AG08395 (cell line): Measurements from ENCODE around the gene PLLP.
A peak's percentile ranks its signal among the peaks of the same experiment; 100 is the strongest.

Experiments
- DNase-seq: peaks from one replicate; pipeline ENCODE4 v3.0.0; 2012; ENCODE audit warnings: mixed read lengths, low spot score

PLLP gene

DNA sequence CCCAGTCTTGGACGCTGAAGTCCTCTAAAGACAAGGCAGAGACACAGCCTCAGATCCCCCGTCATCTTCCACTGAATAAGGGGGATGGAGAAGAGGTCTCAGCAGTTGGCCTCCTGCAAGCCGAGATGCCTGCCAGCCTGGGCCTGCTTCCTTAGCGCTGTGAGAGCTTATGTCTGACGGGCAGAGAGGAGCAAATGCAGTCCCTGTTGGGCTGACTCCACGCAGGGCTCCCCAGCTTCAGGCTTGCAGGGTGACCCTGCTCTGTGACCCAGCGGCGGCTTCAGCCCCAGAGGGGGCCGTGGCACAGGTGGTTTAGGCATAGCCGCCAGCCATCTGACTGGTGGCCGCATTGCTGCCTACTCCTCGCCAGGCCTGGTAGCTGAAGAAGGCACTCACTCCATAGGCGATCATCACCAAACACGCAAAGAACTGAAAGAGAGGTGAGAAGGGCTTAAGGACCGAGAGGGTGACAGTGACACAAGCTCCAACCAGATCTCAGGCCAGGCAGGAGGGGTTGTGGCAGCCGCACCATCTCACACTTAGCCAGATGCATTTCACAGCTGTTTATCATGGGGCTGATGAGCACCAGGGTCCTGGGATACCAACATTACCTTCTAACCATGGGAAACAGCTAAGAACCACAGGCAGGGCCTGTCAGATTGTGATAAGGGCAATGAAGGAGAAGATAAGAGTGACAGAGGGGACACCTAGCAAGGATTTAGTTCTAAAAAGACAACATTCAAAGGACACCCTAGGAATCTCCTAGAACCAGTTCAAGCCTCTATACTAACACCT, 27.7 kb downstream of the PLLP start:
- no peak for DNase-seq

DNA sequence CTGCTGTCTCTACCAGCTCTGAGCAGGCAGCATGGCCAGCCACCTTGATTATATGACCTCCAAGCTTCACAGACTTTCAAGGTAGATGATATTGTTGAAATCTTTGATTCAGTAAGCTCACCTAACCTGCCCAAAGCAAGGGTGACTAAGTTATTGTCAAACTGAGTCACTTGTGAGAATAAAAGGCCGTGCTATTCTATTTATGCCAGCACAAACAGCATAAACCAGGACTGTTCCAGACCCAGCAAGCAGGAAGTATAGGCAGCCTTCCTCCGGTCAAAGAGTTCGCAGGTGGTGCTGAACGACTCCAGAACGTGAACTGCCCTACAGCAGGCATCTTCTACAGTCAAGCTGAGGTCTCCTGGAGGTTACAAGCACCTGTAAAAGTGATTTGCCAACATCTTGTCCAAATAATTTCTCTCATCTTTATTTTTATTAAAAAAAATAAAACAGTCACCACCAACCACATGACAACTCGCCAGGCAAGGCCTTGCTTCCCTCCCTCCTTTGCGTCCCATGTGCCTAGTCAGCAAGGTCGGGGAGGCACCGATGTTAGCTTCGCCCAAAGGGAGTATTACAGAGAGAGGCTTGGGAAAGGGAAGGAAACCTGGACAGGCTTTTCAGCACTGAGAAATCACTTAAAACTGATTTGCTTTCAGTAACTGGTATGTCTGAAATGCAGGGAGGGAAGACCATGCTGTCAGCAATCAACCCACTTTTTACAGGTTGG, 28.6 kb downstream of the PLLP start:
- DNase-seq = no peak

GRCh38 chr16:57253466-57253865, 31.0 kb downstream of the PLLP start:
- no peak for DNase-seq

- no peak for DNase-seq
These were observed 32.2 kb downstream of the PLLP start for GRCh38 chr16:57252148-57252721.

- no peak for DNase-seq
These were observed 33.1 kb downstream of the PLLP start for GRCh38 chr16:57251352-57251751.

DNA sequence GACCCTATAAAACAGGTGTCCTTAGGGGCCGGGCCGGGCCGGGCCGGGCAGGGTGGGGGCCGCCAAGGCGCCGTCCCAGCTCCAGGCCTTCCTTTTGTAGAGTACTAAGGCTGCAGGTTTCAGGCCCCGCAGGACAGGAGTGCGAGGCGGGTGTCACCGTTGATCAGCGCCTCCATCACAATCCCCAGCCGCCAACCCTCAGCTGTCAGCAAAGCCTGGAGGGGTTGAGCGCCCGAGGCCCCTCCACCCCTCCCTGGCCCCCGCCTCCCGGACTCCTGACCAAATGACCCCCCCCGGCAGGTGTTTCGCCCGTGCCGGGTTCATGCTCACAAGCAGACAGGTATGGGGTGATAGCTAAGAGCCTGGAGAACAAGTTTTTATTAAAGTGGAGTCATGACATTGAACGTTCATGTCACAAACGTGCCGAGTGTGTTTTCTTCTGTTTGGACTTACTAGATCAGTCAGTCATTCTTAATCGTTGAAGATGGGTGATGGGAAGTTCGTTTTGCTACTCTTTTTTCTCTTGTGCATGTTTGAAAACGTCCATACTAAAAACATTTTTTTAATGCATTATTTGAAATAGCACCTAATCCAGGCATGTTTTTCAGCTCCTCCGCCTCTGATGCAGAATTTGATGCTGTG, 38.9 kb downstream of the PLLP start:
- peak; percentile 26 for DNase-seq

GRCh38 chr16:57244767-57245471, 39.6 kb downstream of the PLLP start, which contains the start of gene ARL2BP:
Gene ARL2BP, plus strand, starts transcription at chr16:57245259. Its CDS starts 109 bp downstream, at chr16:57245368.
- DNase-seq = peak; percentile 100

DNA sequence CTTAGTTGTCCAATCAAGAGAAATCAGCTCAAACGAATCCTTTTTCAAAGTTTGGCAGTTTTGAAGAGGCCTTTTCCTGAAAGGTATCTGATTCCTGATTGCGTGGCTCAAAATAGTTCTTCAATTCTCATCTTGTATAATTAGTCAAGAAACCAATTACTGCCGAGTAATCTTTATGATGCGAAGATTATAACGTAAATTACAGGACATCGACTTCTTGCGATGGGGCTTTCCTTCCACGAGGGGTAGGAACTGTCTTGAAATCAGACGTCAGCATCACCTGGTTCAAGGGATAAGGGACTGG, 40.1 kb downstream of the PLLP start:
- no peak for DNase-seq

DNA sequence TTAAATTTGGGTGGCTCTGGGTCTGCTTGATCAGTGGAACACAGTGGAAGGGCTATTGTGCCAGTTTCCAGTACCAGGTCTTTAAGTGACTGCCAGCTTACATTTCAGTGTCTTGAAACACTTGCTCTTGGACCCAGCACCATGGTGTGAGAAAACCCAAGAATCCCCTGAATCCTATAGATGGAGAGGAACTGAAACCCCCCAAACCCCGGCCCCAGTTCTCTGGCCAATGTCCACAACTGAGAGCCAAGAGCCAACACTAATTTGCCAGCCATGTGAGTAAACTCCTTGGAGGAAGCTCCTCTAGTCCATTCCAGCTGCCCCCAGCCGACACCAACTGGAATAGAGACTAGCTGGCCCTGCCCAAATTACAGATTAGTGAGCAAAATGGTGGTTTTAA, 41.8 kb downstream of the PLLP start:
- no peak for DNase-seq

GRCh38 chr16:57240851-57241250, 43.6 kb downstream of the PLLP start:
- DNase-seq = no peak

DNA sequence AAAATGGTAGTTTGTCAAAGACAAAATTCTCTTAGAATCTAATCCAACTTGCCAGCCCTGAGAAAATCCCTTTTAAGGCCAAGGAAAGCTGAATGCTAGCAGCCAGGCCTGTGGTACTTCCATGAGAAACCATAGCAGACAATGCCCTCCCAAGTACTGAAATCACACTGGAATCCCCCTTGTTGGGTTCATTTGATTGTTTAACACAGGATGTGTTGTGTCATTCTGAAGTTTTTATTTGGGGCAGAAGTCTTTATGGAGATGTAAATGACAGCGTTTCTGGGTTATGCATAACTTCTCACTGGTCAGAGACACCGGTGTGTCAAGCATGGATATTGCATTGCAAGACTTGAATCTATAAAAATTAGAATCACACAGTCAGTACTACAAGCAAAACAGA, 45.4 kb downstream of the PLLP start:
- no peak for DNase-seq

GRCh38 chr16:57238682-57239081, 45.8 kb downstream of the PLLP start:
- no peak for DNase-seq

DNA sequence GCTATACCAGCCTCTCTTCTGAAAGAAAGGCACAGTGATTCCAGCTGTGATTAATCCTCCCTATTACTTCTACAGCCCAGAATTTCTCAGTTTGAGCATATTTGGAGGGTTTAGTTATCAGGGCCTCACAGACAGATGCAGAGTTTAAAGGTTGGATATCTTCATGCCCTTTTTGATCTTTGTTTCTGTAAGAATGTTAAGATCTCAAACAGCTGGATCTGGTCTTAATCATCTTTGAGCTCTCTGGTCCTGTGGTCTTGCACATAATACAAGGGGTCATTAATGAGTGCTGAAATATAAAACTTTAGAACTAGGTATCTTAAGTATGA, 48.5 kb downstream of the PLLP start:
- no peak for DNase-seq

DNA sequence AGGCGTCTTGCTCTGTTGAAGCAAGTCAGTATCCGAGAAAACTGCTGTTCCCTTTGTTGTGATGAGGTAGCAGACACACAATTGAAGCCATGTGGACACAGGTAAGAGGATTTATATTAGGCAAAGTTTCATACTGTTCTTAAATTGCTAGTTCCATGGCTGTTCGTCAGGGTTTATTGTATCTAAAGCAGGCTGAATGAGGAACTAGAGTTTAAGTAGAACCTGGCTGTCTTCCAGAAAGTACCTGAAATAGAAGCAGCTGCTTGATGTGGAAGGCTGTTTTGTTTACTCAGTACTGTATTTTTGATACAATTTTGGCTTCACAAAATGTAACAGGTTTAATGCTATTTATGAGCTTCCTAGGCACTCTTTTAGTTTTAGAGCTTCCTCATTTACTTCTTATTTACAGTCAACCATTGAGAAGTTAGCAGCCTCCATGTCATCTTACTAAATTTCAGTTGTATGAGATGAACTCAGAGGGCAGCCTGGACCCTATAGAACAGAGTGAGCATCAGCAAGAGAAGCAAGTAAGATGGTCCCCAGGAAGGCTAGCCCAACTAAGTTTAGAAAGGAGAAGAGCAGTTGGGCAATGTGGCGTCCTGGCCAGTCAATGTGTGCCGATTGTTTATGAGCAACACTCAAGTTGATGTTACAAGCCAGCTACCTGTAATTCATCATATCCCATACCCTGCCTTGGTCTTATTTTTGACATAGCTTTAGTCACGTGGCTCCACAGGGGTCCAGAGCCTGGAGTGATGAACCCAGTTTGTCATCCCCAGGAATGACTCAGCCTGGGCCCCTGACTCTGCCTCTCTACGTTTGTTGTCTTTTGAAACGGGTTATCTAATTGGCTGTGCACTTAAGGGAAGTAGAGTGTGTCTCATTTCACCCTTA, 49.1 kb downstream of the PLLP start:
- DNase-seq = no peak

GRCh38 chr16:57234707-57235092, 49.8 kb downstream of the PLLP start:
- DNase-seq = no peak

- no peak for DNase-seq
These were observed 50.3 kb downstream of the PLLP start for GRCh38 chr16:57233944-57234706.

- no peak for DNase-seq
These were observed 52.6 kb downstream of the PLLP start for GRCh38 chr16:57231821-57232350.

DNA sequence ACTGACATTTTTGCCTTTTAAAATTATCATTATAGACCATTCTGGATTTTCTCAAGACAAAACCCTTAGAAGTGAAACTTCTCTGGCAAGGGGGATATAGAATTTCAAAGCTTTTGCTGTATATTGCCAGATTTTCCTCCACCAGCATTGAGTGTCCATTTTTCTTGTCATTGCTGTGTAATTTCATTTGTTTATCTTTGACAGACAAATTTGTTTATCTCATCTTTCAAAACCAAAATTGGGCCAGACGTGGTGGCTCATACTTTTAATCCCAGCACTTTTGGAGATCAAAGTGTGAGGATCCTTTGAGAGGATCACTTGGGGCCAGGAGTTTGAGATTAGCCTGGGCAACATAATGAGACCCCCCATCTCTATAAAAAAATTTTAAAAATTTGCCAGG, 55.4 kb downstream of the PLLP start:
- DNase-seq = no peak

- DNase-seq = no peak
These were observed 57.5 kb downstream of the PLLP start for GRCh38 chr16:57226701-57227621.
